ENCODE results near the gene NTN5.

Gene NTN5

GRCh38 chr19:48645620-48646000, 27.2 kb downstream of the NTN5 start:
- H3K27ac ChIP-seq = peak overlapping the region; percentile 83
- POLR2A ChIA-PET (ENCODE audit: low non-redundant PET) = interaction anchor here (0.7 kb wide), 1 partner anchor 75 kb away, joined by 3 read pairs; no protein-coding TSS in a partner anchor
- TF ChIP-seq, protein P1, sequence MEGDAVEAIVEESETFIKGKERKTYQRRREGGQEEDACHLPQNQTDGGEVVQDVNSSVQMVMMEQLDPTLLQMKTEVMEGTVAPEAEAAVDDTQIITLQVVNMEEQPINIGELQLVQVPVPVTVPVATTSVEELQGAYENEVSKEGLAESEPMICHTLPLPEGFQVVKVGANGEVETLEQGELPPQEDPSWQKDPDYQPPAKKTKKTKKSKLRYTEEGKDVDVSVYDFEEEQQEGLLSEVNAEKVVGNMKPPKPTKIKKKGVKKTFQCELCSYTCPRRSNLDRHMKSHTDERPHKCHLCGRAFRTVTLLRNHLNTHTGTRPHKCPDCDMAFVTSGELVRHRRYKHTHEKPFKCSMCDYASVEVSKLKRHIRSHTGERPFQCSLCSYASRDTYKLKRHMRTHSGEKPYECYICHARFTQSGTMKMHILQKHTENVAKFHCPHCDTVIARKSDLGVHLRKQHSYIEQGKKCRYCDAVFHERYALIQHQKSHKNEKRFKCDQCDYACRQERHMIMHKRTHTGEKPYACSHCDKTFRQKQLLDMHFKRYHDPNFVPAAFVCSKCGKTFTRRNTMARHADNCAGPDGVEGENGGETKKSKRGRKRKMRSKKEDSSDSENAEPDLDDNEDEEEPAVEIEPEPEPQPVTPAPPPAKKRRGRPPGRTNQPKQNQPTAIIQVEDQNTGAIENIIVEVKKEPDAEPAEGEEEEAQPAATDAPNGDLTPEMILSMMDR (conservative IDR thresholded peaks at IDR 0.05; ENCODE audit: low read depth) = no peak
- DNase-seq (ENCODE audit: low spot score) = no peak
- CTCF ChIA-PET = interaction anchor here (0.6 to 1.4 kb wide), 7 partner anchors 24 to 207 kb away, joined by 3 to 8 read pairs (median 4); no protein-coding TSS in a partner anchor

DNA sequence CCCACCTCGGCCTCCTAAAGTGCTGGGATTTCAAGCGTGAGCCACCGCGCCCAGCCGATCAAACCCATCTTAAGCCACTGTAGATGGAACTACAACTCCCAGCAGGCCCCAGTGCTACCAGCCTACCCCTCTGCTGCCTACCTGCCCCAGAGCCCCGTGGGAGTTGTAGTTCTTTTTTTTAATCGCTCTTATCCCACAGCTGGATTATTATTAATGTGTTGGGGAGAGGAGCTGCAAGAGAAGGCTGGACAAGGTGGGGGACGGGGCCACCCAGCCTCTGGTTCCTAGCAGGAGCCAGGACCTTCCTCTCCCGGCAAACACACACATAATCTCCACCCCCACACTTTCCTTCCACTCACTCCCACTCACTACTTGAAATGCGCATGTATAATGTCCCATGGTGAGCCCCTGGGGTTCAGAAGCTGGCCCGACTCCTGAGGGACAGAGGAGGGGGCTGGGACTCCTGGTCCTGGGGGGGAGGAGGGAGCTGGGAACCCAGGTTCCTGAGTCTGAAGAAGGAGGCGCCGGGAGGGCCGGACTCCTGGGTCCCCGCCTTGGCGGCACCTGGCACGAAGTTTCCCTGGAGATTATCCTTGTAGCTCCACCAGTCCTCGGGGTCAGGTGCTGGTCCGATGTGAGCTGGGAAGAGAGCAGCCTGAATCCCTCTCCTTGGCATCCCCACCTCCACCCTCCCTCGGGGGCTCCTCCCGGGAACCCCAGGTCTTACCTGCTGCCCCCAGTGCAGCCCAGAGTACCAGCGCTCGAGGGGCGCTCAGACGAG, 27.8 kb downstream of the NTN5 start:
- peak; percentile 50 for DNase-seq (ENCODE audit: low spot score)
- CTCF ChIA-PET = interaction anchor here (0.9 to 1.4 kb wide), 5 partner anchors 30 to 198 kb away, joined by 3 to 8 read pairs (median 6); no protein-coding TSS in a partner anchor
- TF ChIP-seq, protein P1 (conservative IDR thresholded peaks at IDR 0.05; ENCODE audit: low read depth) = no peak
- peak overlapping the region; percentile 83 for H3K27ac ChIP-seq
- POLR2A ChIA-PET (ENCODE audit: low non-redundant PET) = no interaction called here

DNA sequence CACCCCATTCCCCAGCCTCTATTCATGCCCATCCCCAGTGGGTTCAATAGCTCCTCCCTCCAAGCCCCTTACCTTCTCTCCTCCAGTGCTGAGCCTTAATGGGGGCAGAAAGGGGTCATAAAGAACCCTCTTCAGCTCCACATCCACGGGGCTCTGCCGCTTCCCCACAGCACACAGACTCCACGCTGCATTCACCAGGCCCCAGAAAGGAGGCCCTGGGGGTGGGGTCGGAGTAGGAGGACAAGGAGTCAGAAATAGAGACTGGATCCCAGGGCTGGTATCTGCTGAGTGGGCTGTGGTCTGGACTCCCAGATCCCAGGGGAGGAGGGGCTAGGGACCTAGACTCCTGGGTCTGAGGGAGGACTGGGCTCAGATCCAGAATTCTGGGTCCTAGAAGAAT, 28.5 kb downstream of the NTN5 start:
- peak overlapping the region; percentile 83 for H3K27ac ChIP-seq
- CTCF ChIA-PET = interaction anchor here (0.7 to 0.9 kb wide), 2 partner anchors 23 to 171 kb away, joined by 4 read pairs; no protein-coding TSS in a partner anchor
- TF ChIP-seq, protein P1 (conservative IDR thresholded peaks at IDR 0.05; ENCODE audit: low read depth) = no peak
- DNase-seq (ENCODE audit: low spot score) = no peak
- POLR2A ChIA-PET (ENCODE audit: low non-redundant PET) = no interaction called here

DNA sequence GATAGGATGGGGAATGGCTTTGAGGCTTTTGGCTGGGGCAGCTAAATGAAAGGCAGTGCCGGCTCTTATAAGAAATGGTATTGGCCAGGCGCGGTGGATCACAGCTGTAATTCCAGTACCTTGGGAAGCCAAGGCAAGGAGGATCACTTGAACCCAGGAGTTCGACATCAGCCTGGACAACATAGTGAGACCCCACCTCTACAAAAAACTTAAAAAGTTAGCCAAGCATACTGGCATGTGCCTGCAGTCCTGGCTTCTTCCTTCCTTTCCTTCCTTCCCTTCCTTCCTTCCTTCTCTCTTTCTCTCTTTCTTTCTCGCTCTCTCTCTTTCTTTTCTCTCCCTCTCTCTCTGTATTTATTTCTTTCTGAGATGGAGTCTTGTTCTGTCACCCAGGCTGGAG, 30.0 kb downstream of the NTN5 start:
- TF ChIP-seq, protein P1 (conservative IDR thresholded peaks at IDR 0.05; ENCODE audit: low read depth) = no peak
- no peak overlapping the region for H3K27ac ChIP-seq
- ChIA-PET CTCF (interaction anchor here (0.6 kb wide), 2 partner anchors 133 to 142 kb away, joined by 5 to 6 read pairs; no protein-coding TSS in a partner anchor), POLR2A (ENCODE audit: low non-redundant PET) (no interaction called here)
- no peak for DNase-seq (ENCODE audit: low spot score)

- DNase-seq (ENCODE audit: low spot score) = no peak
- H3K27ac ChIP-seq = no peak overlapping the region
- POLR2A ChIA-PET (ENCODE audit: low non-redundant PET) = no interaction called here
- TF ChIP-seq, protein P1 (conservative IDR thresholded peaks at IDR 0.05; ENCODE audit: low read depth) = no peak
- CTCF ChIA-PET = no interaction called here
Observed at GRCh38 chr19:48641850-48642249, 31.0 kb downstream of the NTN5 start.

DNA sequence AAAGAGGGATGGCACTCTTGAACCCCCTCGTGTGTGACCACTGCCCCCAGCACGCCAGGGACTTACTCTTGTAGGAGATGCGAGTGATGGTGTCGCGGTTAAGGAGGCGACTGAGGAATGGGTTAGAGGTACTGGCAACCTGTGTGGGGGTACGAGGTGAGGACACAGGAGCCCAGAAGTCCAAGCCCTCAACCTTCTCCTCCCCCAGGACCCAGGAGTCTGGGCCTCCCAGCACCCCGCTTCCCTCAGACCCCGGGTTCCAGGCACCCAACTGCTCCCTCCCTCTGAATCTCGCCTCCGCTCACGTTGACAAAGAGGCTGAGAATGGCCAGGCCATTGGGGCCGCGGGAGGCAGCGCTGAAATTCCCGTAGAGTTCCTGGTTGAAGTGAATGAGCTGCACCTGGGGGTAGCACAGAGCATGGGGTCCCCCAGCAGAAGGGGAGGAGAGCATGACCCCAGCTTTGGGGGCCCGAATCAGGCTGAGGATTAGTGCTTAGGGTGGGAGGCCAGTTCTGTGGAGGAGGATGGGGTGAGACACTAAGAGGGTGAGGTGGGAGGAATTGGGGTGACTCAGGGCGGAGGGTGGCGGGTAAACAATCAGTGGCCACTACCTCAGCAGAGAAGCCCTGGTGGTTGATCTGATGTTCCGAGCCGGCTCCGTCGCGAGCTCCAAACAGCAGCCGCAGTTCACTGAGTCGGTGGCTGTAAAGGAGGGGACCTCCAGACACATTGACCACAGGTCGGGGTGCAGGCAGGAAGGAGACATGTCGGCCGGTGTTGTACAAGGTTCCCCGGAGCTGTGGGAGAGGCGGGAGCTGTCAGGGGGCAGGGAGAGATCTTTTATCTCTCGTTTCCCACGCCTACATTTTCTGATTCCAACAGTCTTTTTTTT, 33.1 kb downstream of the NTN5 start:
- POLR2A ChIA-PET (ENCODE audit: low non-redundant PET) = no interaction called here
- CTCF ChIA-PET = interaction anchor here (0.6 kb wide), 1 partner anchor 99 kb away, joined by 3 read pairs; no protein-coding TSS in a partner anchor
- DNase-seq (ENCODE audit: low spot score) = no peak
- TF ChIP-seq, protein P1 (conservative IDR thresholded peaks at IDR 0.05; ENCODE audit: low read depth) = no peak
- H3K27ac ChIP-seq = peak overlapping the region; percentile 99; the same call in 1 of the 2 replicates
